GM21381 (cell line): ENCODE results near the gene ELP6.
"Not testable (repeated sequence)": the region's sequence is repeated elsewhere in the genome, so short reads cannot be mapped to it uniquely, and the experiment has no call there.

ENCODE experiments used
- ATAC-seq: cut with Tn5 transposase; IDR thresholded peaks from one replicate; pipeline ENCODE4 v1.9.1; 2021; ENCODE audit warnings: mild to moderate bottlenecking, moderate library complexity; ENCODE audit not compliant: unreplicated experiment

The ELP6 gene

GRCh38 chr3:47512416-47513124 lies 942 bp downstream of the ELP6 start:
- ATAC-seq: peak; percentile 3

- ATAC-seq: not testable (repeated sequence)
Measured at GRCh38 chr3:47505267-47505666, 8.2 kb downstream of the ELP6 start.

- ATAC-seq: no peak
Measured at GRCh38 chr3:47504113-47504512, 9.4 kb downstream of the ELP6 start.

- no peak for ATAC-seq
Measured at GRCh38 chr3:47503033-47503432, 10.5 kb downstream of the ELP6 start.

GRCh38 chr3:47496892-47497291 lies 16.6 kb downstream of the ELP6 start:
- no peak for ATAC-seq

GRCh38 chr3:47495886-47496285 lies 17.6 kb downstream of the ELP6 start:
- no peak for ATAC-seq

GRCh38 chr3:47495111-47495510 lies 18.4 kb downstream of the ELP6 start:
- no peak for ATAC-seq

GRCh38 chr3:47491777-47492176 lies 21.7 kb downstream of the ELP6 start:
- no peak for ATAC-seq

GRCh38 chr3:47491186-47491585 lies 22.3 kb downstream of the ELP6 start:
- ATAC-seq: no peak

GRCh38 chr3:47487265-47487664 lies 26.2 kb downstream of the ELP6 start:
- ATAC-seq: no peak

- no peak for ATAC-seq
Measured at GRCh38 chr3:47485812-47486211, 27.7 kb downstream of the ELP6 start.

GRCh38 chr3:47482366-47482765 lies 31.1 kb downstream of the ELP6 start:
- ATAC-seq: no peak

GRCh38 chr3:47481763-47482162 lies 31.7 kb downstream of the ELP6 start:
- not testable (repeated sequence) for ATAC-seq

GRCh38 chr3:47480267-47480666 lies 33.2 kb downstream of the ELP6 start:
- ATAC-seq: not testable (repeated sequence)

- no peak for ATAC-seq
Measured at GRCh38 chr3:47479826-47480160, 33.7 kb downstream of the ELP6 start.

- ATAC-seq: no peak
Measured at GRCh38 chr3:47478022-47478421, 35.5 kb downstream of the ELP6 start.

- ATAC-seq: no peak
Measured at GRCh38 chr3:47476644-47477199, 36.8 kb downstream of the ELP6 start.

- peak; percentile 2 for ATAC-seq
Measured at GRCh38 chr3:47476330-47476626, 37.2 kb downstream of the ELP6 start.

GRCh38 chr3:47475570-47476329 lies 37.8 kb downstream of the ELP6 start, which contains the start of gene SCAP:
TSS of gene SCAP (minus strand) at chr3:47475941. CDS start at chr3:47442993, 32,948 bp downstream.
- ATAC-seq: peak; percentile 93

GRCh38 chr3:47475029-47475569 lies 38.4 kb downstream of the ELP6 start:
- ATAC-seq: no peak

- ATAC-seq: no peak
Measured at GRCh38 chr3:47473391-47473790, 40.1 kb downstream of the ELP6 start.

- no peak for ATAC-seq
Measured at GRCh38 chr3:47469616-47470015, 43.9 kb downstream of the ELP6 start.
